Right lobe of liver (tissue), 4 donors: ENCODE measurements around the gene KIF13A.

ENCODE experiments used
- CTCF ChIP-seq, 4 donors: fragments of 200-600 bp in 3 of 4; fragments of 450-650 bp in 1 of 4; IDR thresholded peaks; one replicate each; pipeline versions ENCODE4 v1.5.1 to v1.8.0; 2016 to 2022; ENCODE audit warnings: antibody characterized with exemption in 4 of 4, mild to moderate bottlenecking in 2 of 4
- POLR2A ChIP-seq: fragments of 450-650 bp; IDR thresholded peaks from one replicate; pipeline ENCODE4 v1.6.1; 2017; ENCODE audit warnings: antibody characterized with exemption, mild to moderate bottlenecking
- donor health status: DM: no; HTN: no; CAD: no.
- donor health status: DM: no; HTN: no; CAD: no.
- donor health status: DM: no; HTN: yes; CAD: no.

GRCh38 chr6:17803409-17803808 is 184.0 kb downstream of the KIF13A start:
- TF ChIP-seq CTCF (IDR thresholded peaks at IDR 0.05) = no peak
- no peak for TF ChIP-seq POLR2A
